DND-41 (cell line): ENCODE measurements around the gene ADGRG7.

Source experiments
- ATAC-seq: fragments of 200-7000 bp; cut with Tn5 transposase; 3 replicates; pipeline ENCODE4 v1.9.1; 2021; ENCODE audit warnings: low read depth; ENCODE audit not compliant: insufficient read depth
- DNase-seq: peaks from one replicate; pipeline ENCODE4 v3.0.0-alpha.2; 2020
- H2AFZ ChIP-seq: 2 replicates; pipeline ENCODE4 v1.6.0; 2012; ENCODE audit warnings: low read depth, low read length
- H3K27ac ChIP-seq: 2 replicates; pipeline ENCODE4 v1.5.1; 2012; ENCODE audit warnings: low read length, inconsistent platforms
- H3K27me3 ChIP-seq: fragments of 200-600 bp; sonication (generic); 2 replicates; pipeline ENCODE4 v1.6.0; 2012; ENCODE audit warnings: low read length, mild to moderate bottlenecking, inconsistent platforms; ENCODE audit not compliant: insufficient read depth, poor library complexity
- H3K36me3 ChIP-seq: 2 replicates; pipeline ENCODE4 v1.5.1; 2012; ENCODE audit warnings: low read length, inconsistent platforms; ENCODE audit not compliant: insufficient read depth
- H3K4me1 ChIP-seq: 2 replicates; pipeline ENCODE4 v1.5.1; 2012; ENCODE audit warnings: mild to moderate bottlenecking, low read length; ENCODE audit not compliant: insufficient read depth
- H3K4me2 ChIP-seq: 2 replicates; pipeline ENCODE4 v1.6.0; 2012; ENCODE audit warnings: mild to moderate bottlenecking, moderate library complexity, low read length, inconsistent platforms; ENCODE audit not compliant: insufficient read depth
- H3K4me3 ChIP-seq, 2 experiments: fragments of 200-600 bp in 1 of 2; shearing (Covaris generic) in 1 of 2; 2 replicates each; pipeline ENCODE4 v1.5.1; 2012 to 2016; ENCODE audit warnings: inconsistent platforms in 2 of 2, low read length in 2 of 2, mild to moderate bottlenecking in 2 of 2, low read depth in 1 of 2, moderate library complexity in 1 of 2
- H3K79me2 ChIP-seq: 2 replicates; pipeline ENCODE4 v1.6.0; 2012; ENCODE audit warnings: low read length, inconsistent platforms; ENCODE audit not compliant: insufficient read depth
- H3K9ac ChIP-seq: 2 replicates; pipeline ENCODE4 v1.6.0; 2012; ENCODE audit warnings: low read depth, mild to moderate bottlenecking, inconsistent platforms, low read length, moderate library complexity
- H3K9me3 ChIP-seq: 2 replicates; pipeline ENCODE4 v1.5.1; 2012; ENCODE audit warnings: low read length, moderate library complexity, mild to moderate bottlenecking, inconsistent platforms; ENCODE audit not compliant: insufficient read depth, severe bottlenecking
- H4K20me1 ChIP-seq: 2 replicates; pipeline ENCODE4 v1.6.0; 2012; ENCODE audit warnings: low read length; ENCODE audit not compliant: insufficient read depth
- CTCF ChIP-seq: IDR thresholded peaks from 2 replicates; pipeline ENCODE4 v1.5.1; 2012; ENCODE audit warnings: borderline replicate concordance, low read length, moderate library complexity, mild to moderate bottlenecking; ENCODE audit not compliant: poor library complexity, severe bottlenecking; ENCODE audit errors: extremely low read depth
- EZH2 ChIP-seq: IDR thresholded peaks from 3 replicates; pipeline ENCODE4 v1.6.1; 2012; ENCODE audit warnings: borderline replicate concordance, low read depth, mild to moderate bottlenecking, moderate library complexity, low read length, inconsistent platforms; ENCODE audit not compliant: severe bottlenecking

ADGRG7 gene

GRCh38 chr3:100605358-100605757, 4.0 kb upstream of the ADGRG7 start:
- no peak for ATAC-seq
- no peaks in the 10 kb centered on the region for H3K36me3 ChIP-seq
- H3K4me1 ChIP-seq, result peaks cover 26% of the 10 kb centered on the region

GRCh38 chr3:100606894-100607512, 2.4 kb upstream of the ADGRG7 start:
- H3K9me3 ChIP-seq, result no peaks in the 10 kb centered on the region
- H3K4me2 ChIP-seq, result no peak overlapping the region
- H3K36me3 ChIP-seq, result no peaks in the 10 kb centered on the region
- no peak overlapping the region for H3K4me3 ChIP-seq
- no peak overlapping the region for H3K9ac ChIP-seq
- no peaks in the 10 kb centered on the region for H3K27me3 ChIP-seq
- H3K27ac ChIP-seq, result no peak overlapping the region
- no peak for TF ChIP-seq EZH2
- H3K4me1 ChIP-seq, result peaks cover 10% of the 10 kb centered on the region; the same call in 1 of the 2 replicates
- DNase-seq, result no peak
- no peak overlapping the region for H2AFZ ChIP-seq
- no peaks in the 10 kb centered on the region for H4K20me1 ChIP-seq
- ATAC-seq, result no peak
- no peaks in the 10 kb centered on the region for H3K79me2 ChIP-seq

More at GRCh38 chr3:100605358-100605757, 4.0 kb upstream of the ADGRG7 start:
- no peak overlapping the region for H3K9ac ChIP-seq
- no peaks in the 10 kb centered on the region for H4K20me1 ChIP-seq
- H3K27ac ChIP-seq, result no peak overlapping the region
- no peak overlapping the region for H3K4me2 ChIP-seq
- H3K79me2 ChIP-seq, result no peaks in the 10 kb centered on the region
- DNase-seq, result no peak
- H3K27me3 ChIP-seq, result no peaks in the 10 kb centered on the region
- no peak overlapping the region for H3K4me3 ChIP-seq
- TF ChIP-seq EZH2 (no peak), CTCF (no peak)
- no peaks in the 10 kb centered on the region for H3K9me3 ChIP-seq
- no peak overlapping the region for H2AFZ ChIP-seq

- H3K4me2 ChIP-seq, result no peak overlapping the region
These were observed 562 bp downstream of the ADGRG7 start for GRCh38 chr3:100609963-100610362.

More at GRCh38 chr3:100609963-100610362, 562 bp downstream of the ADGRG7 start:
- no peak overlapping the region for H3K27ac ChIP-seq
- H3K9me3 ChIP-seq, result no peaks in the 10 kb centered on the region
- peaks cover 6% of the 10 kb centered on the region; the same call in 1 of the 2 replicates for H3K4me1 ChIP-seq
- DNase-seq (no peak), ATAC-seq (no peak)
- no peak overlapping the region for H3K9ac ChIP-seq
- no peaks in the 10 kb centered on the region for H3K79me2 ChIP-seq
- no peak overlapping the region for H3K4me3 ChIP-seq
- no peaks in the 10 kb centered on the region for H3K27me3 ChIP-seq
- no peak overlapping the region for H2AFZ ChIP-seq
- TF ChIP-seq CTCF (no peak), EZH2 (no peak)
- no peaks in the 10 kb centered on the region for H4K20me1 ChIP-seq
- H3K36me3 ChIP-seq, result no peaks in the 10 kb centered on the region
